ENCODE data around the gene PLOD2.

- TF ChIP-seq CTCF (IDR thresholded peaks at IDR 0.05; ENCODE audit: low read depth, low read length, poor library complexity, severe bottlenecking) (no peak), EZH2phosphoT487 (IDR thresholded peaks at IDR 0.05; ENCODE audit: borderline replicate concordance, low read length) (no peak)
These were observed 59.4 kb downstream of the PLOD2 start for GRCh38 chr3:146101538-146101937.

Data from DOHH2 (cell line).